Dendritic cell treated with granulocyte-macrophage colony-stimulating factor and Interleukin-4, amounts not matched to agents 40 ng/mL and 50 ng/mL, for 4 days (primary cell): ENCODE measurements around the gene BTNL3.

Experiments used
- H3K27ac Mint-ChIP-seq: one replicate; pipeline ENCODE4 v1.8.0; 2022; ENCODE audit warnings: mild to moderate bottlenecking, mixed read lengths
- H3K27me3 Mint-ChIP-seq: one replicate; pipeline ENCODE4 v1.8.0; 2022; ENCODE audit warnings: mild to moderate bottlenecking, mixed read lengths
- H3K36me3 Mint-ChIP-seq: one replicate; pipeline ENCODE4 v1.8.0; 2022; ENCODE audit warnings: low read depth, mixed read lengths
- H3K4me1 Mint-ChIP-seq: one replicate; pipeline ENCODE4 v1.8.0; 2022; ENCODE audit warnings: low read depth, mixed read lengths
- H3K4me3 Mint-ChIP-seq: one replicate; pipeline ENCODE4 v1.8.0; 2022; ENCODE audit warnings: mild to moderate bottlenecking, moderate library complexity, mixed read lengths
- H3K9me3 Mint-ChIP-seq: one replicate; pipeline ENCODE4 v1.8.0; 2022; ENCODE audit warnings: mixed read lengths
- intact Hi-C: fragments of 100-400 bp; cut with micrococcal nuclease; formaldehyde crosslinking; loops from one replicate; pipeline ENCODE4 v1.15.0; 2022

Gene BTNL3

GRCh38 chr5:180988592-180988991 lies at the start of gene BTNL3:
TSS of gene BTNL3 (plus strand) at chr5:180988846. CDS start at chr5:180989029, 183 bp downstream.
- intact Hi-C loops = no loop called here
- H3K4me3 Mint-ChIP-seq = no peak within 1 kb of the TSS
- H3K27me3 Mint-ChIP-seq = peaks cover 10% of the 10 kb centered on the region
- no peaks in the 10 kb centered on the region for H3K36me3 Mint-ChIP-seq
- no peaks in the 10 kb centered on the region for H3K4me1 Mint-ChIP-seq
- no peak within 1 kb of the TSS for H3K27ac Mint-ChIP-seq
- H3K9me3 Mint-ChIP-seq = peaks cover 9% of the 10 kb centered on the region

GRCh38 chr5:180950291-180950949 lies 38.2 kb upstream of the BTNL3 start:
- intact Hi-C loops = no loop called here
- Mint-ChIP-seq H3K4me3 (no peak overlapping the region), H3K36me3 (no peaks in the 10 kb centered on the region), H3K4me1 (no peaks in the 10 kb centered on the region), H3K27ac (no peak overlapping the region), H3K27me3 (peaks cover 4% of the 10 kb centered on the region), H3K9me3 (no peaks in the 10 kb centered on the region)

GRCh38 chr5:180959661-180960060 lies 29.0 kb upstream of the BTNL3 start:
- intact Hi-C loops = no loop called here
- Mint-ChIP-seq H3K9me3 (peaks cover 10% of the 10 kb centered on the region), H3K4me1 (no peaks in the 10 kb centered on the region), H3K4me3 (no peak overlapping the region), H3K36me3 (no peaks in the 10 kb centered on the region), H3K27ac (no peak overlapping the region), H3K27me3 (peaks cover 1% of the 10 kb centered on the region)

GRCh38 chr5:180960209-180960608 lies 28.4 kb upstream of the BTNL3 start:
- H3K36me3 Mint-ChIP-seq = no peaks in the 10 kb centered on the region
- peaks cover 10% of the 10 kb centered on the region for H3K9me3 Mint-ChIP-seq
- no peak overlapping the region for H3K4me3 Mint-ChIP-seq
- H3K27ac Mint-ChIP-seq = no peak overlapping the region
- intact Hi-C loops = no loop called here
- peaks cover 1% of the 10 kb centered on the region for H3K27me3 Mint-ChIP-seq
- H3K4me1 Mint-ChIP-seq = no peaks in the 10 kb centered on the region

GRCh38 chr5:180969406-180969805 lies 19.2 kb upstream of the BTNL3 start:
- H3K4me1 Mint-ChIP-seq = no peaks in the 10 kb centered on the region
- intact Hi-C loops = no loop called here
- no peaks in the 10 kb centered on the region for H3K36me3 Mint-ChIP-seq
- no peak overlapping the region for H3K27ac Mint-ChIP-seq
- H3K27me3 Mint-ChIP-seq = peaks cover 5% of the 10 kb centered on the region
- H3K9me3 Mint-ChIP-seq = no peaks in the 10 kb centered on the region
- H3K4me3 Mint-ChIP-seq = no peak overlapping the region

- no peaks in the 10 kb centered on the region for H3K9me3 Mint-ChIP-seq
- intact Hi-C loops = no loop called here
Measured at GRCh38 chr5:180970336-180970735, 18.3 kb upstream of the BTNL3 start.

GRCh38 chr5:180970875-180971274 lies 17.8 kb upstream of the BTNL3 start:
- no peak overlapping the region for H3K27ac Mint-ChIP-seq
- H3K9me3 Mint-ChIP-seq = no peaks in the 10 kb centered on the region
- peaks cover 8% of the 10 kb centered on the region for H3K27me3 Mint-ChIP-seq

More at GRCh38 chr5:180970336-180970735, 18.3 kb upstream of the BTNL3 start:
- Mint-ChIP-seq H3K4me1 (no peaks in the 10 kb centered on the region), H3K4me3 (no peak overlapping the region), H3K27me3 (peaks cover 5% of the 10 kb centered on the region), H3K36me3 (no peaks in the 10 kb centered on the region), H3K27ac (no peak overlapping the region)

GRCh38 chr5:180974612-180975315 lies 13.9 kb upstream of the BTNL3 start:
- Mint-ChIP-seq H3K27me3 (peaks cover 8% of the 10 kb centered on the region), H3K27ac (no peak overlapping the region), H3K4me1 (no peaks in the 10 kb centered on the region), H3K9me3 (no peaks in the 10 kb centered on the region), H3K4me3 (no peak overlapping the region), H3K36me3 (no peaks in the 10 kb centered on the region)
- intact Hi-C loops = no loop called here

More at GRCh38 chr5:180970875-180971274, 17.8 kb upstream of the BTNL3 start:
- intact Hi-C loops = no loop called here
- Mint-ChIP-seq H3K4me1 (no peaks in the 10 kb centered on the region), H3K4me3 (no peak overlapping the region), H3K36me3 (no peaks in the 10 kb centered on the region)

- intact Hi-C loops = no loop called here
- no peaks in the 10 kb centered on the region for H3K36me3 Mint-ChIP-seq
- no peaks in the 10 kb centered on the region for H3K9me3 Mint-ChIP-seq
- no peak overlapping the region for H3K4me3 Mint-ChIP-seq
- peaks cover 8% of the 10 kb centered on the region for H3K27me3 Mint-ChIP-seq
- H3K27ac Mint-ChIP-seq = no peak overlapping the region
- H3K4me1 Mint-ChIP-seq = no peaks in the 10 kb centered on the region
Measured at GRCh38 chr5:180975338-180975737, 13.3 kb upstream of the BTNL3 start.

GRCh38 chr5:180976518-180976917 lies 12.1 kb upstream of the BTNL3 start:
- Mint-ChIP-seq H3K36me3 (no peaks in the 10 kb centered on the region), H3K27ac (no peak overlapping the region), H3K4me3 (no peak overlapping the region), H3K9me3 (no peaks in the 10 kb centered on the region), H3K4me1 (no peaks in the 10 kb centered on the region), H3K27me3 (peaks cover 14% of the 10 kb centered on the region)
- intact Hi-C loops = no loop called here

GRCh38 chr5:180977852-180978251 lies 10.8 kb upstream of the BTNL3 start:
- Mint-ChIP-seq H3K36me3 (no peaks in the 10 kb centered on the region), H3K4me1 (no peaks in the 10 kb centered on the region), H3K4me3 (no peak overlapping the region), H3K9me3 (no peaks in the 10 kb centered on the region), H3K27me3 (peaks cover 15% of the 10 kb centered on the region), H3K27ac (no peak overlapping the region)
- intact Hi-C loops = no loop called here

- no peaks in the 10 kb centered on the region for H3K36me3 Mint-ChIP-seq
- peaks cover 19% of the 10 kb centered on the region for H3K27me3 Mint-ChIP-seq
- intact Hi-C loops = no loop called here
- no peaks in the 10 kb centered on the region for H3K4me1 Mint-ChIP-seq
- H3K27ac Mint-ChIP-seq = no peak overlapping the region
- no peak overlapping the region for H3K4me3 Mint-ChIP-seq
- peaks cover 9% of the 10 kb centered on the region for H3K9me3 Mint-ChIP-seq
Measured at GRCh38 chr5:180982008-180982741, 6.5 kb upstream of the BTNL3 start.

GRCh38 chr5:180988016-180988415 lies 630 bp upstream of the BTNL3 start:
- H3K27ac Mint-ChIP-seq = no peak overlapping the region
- H3K9me3 Mint-ChIP-seq = peaks cover 9% of the 10 kb centered on the region
- H3K4me1 Mint-ChIP-seq = no peaks in the 10 kb centered on the region
- intact Hi-C loops = no loop called here
- no peaks in the 10 kb centered on the region for H3K36me3 Mint-ChIP-seq
- H3K4me3 Mint-ChIP-seq = no peak overlapping the region
- peaks cover 10% of the 10 kb centered on the region for H3K27me3 Mint-ChIP-seq
